IMR-90 (cell line): ENCODE results near the gene TOMM40. TPM values are rescaled to one million over a fixed set of nuclear protein-coding genes. Genes with fewer than 3 reads are reported as not detected.

Source experiments
- ATAC-seq: fragments of 200-7000 bp; cut with Tn5 transposase; 2 replicates; pipeline ENCODE4 v1.9.1; 2020; ENCODE audit warnings: low read depth, mild to moderate bottlenecking, moderate library complexity
- BruUV-seq: library from RNA; stranded (reverse); fragments of 400-500 nt; replicated peaks from 2 replicates; lab custom pipeline; 2021; lab: Mats Ljungman, UMichigan
- CTCF ChIA-PET: fragments of 300-600 bp; formaldehyde crosslinking; extraction: SDS; loops from one replicate; lab custom pipeline; 2021; ENCODE audit warnings: antibody characterized with exemption; lab: Yijun Ruan, JAX
- POLR2A ChIA-PET: fragments of 300-600 bp; sonication (Branson Sonifier 250); formaldehyde crosslinking; loops from one replicate; lab custom pipeline; 2022; ENCODE audit warnings: antibody characterized with exemption; ENCODE audit not compliant: unreplicated experiment; lab: Charles Lee
- DNase-seq: peaks from one replicate; pipeline ENCODE4 v3.0.0; 2013
- H2AFZ ChIP-seq: replicated peaks from 2 replicates; pipeline ENCODE3; 2013; ENCODE audit warnings: low read length, mild to moderate bottlenecking; ENCODE audit not compliant: poor library complexity
- H2AK5ac ChIP-seq: 2 replicates; pipeline ENCODE4 v1.6.1; 2013; ENCODE audit warnings: low read depth, low read length, inconsistent platforms
- H2AK9ac ChIP-seq: replicated peaks from 2 replicates; pipeline ENCODE3; 2013; ENCODE audit warnings: mild to moderate bottlenecking, low read depth, low read length, moderate library complexity; ENCODE audit not compliant: poor library complexity
- H2BK120ac ChIP-seq: 2 replicates; pipeline ENCODE4 v1.6.1; 2013; ENCODE audit warnings: low read depth, low read length, inconsistent platforms
- H2BK15ac ChIP-seq: 3 replicates; pipeline ENCODE4 v1.6.1; 2013; ENCODE audit warnings: low read depth, low read length, inconsistent platforms
- H2BK20ac ChIP-seq: 2 replicates; pipeline ENCODE4 v1.6.1; 2013; ENCODE audit warnings: low read depth, mild to moderate bottlenecking, inconsistent platforms, low read length, moderate library complexity
- H2BK5ac ChIP-seq: 2 replicates; pipeline ENCODE4 v1.6.1; 2013; ENCODE audit warnings: mild to moderate bottlenecking, low read depth, low read length, inconsistent platforms; ENCODE audit not compliant: poor library complexity, severe bottlenecking
- H3K14ac ChIP-seq: replicated peaks from 2 replicates; pipeline ENCODE4 v1.6.1; 2013; ENCODE audit warnings: low read depth, low read length, inconsistent platforms
- H3K18ac ChIP-seq: 2 replicates; pipeline ENCODE4 v1.6.1; 2013; ENCODE audit warnings: low read depth, low read length, control low read depth
- H3K23ac ChIP-seq: 2 replicates; pipeline ENCODE4 v1.6.1; 2013; ENCODE audit warnings: low read depth, low read length, inconsistent platforms
- H3K27ac ChIP-seq: 2 replicates; pipeline ENCODE4 v1.5.1; 2013; ENCODE audit warnings: mild to moderate bottlenecking, control low read depth, low read length; ENCODE audit not compliant: insufficient read depth
- H3K27me3 ChIP-seq: 2 replicates; pipeline ENCODE4 v1.6.1; 2013; ENCODE audit warnings: low read length; ENCODE audit not compliant: control insufficient read depth, insufficient read depth
- H3K36me3 ChIP-seq: 2 replicates; pipeline ENCODE4 v1.6.1; 2013; ENCODE audit warnings: low read length, mixed read lengths; ENCODE audit not compliant: control insufficient read depth, insufficient read depth
- H3K4ac ChIP-seq: 2 replicates; pipeline ENCODE4 v1.6.1; 2013; ENCODE audit warnings: low read depth, low read length, inconsistent platforms
- H3K4me1 ChIP-seq: 2 replicates; pipeline ENCODE4 v1.6.1; 2013; ENCODE audit warnings: low read length, mixed read lengths; ENCODE audit not compliant: control insufficient read depth, insufficient read depth
- H3K4me2 ChIP-seq: 2 replicates; pipeline ENCODE4 v1.6.1; 2013; ENCODE audit warnings: low read depth, mild to moderate bottlenecking, control low read depth, low read length, moderate library complexity
- H3K4me3 ChIP-seq: 2 replicates; pipeline ENCODE4 v1.5.1; 2013; ENCODE audit warnings: low read depth, mild to moderate bottlenecking, control low read depth, low read length, moderate library complexity; ENCODE audit not compliant: insufficient read depth
- H3K56ac ChIP-seq: 2 replicates; pipeline ENCODE4 v1.6.1; 2013; ENCODE audit warnings: low read length, inconsistent platforms; ENCODE audit not compliant: insufficient read depth; ENCODE audit errors: extremely low read depth
- H3K79me1 ChIP-seq, 2 experiments: 2 replicates each; pipeline ENCODE4 v1.6.1; 2013; ENCODE audit warnings: low read length in 2 of 2, inconsistent platforms in 1 of 2, low read depth in 1 of 2
- H3K9ac ChIP-seq: 2 replicates; pipeline ENCODE4 v1.6.1; 2013; ENCODE audit warnings: low read depth, low read length, control low read depth
- H3K9me1 ChIP-seq: 2 replicates; pipeline ENCODE4 v1.6.1; 2013; ENCODE audit warnings: low read length, inconsistent platforms; ENCODE audit not compliant: insufficient read depth
- H3K9me3 ChIP-seq: 2 replicates; pipeline ENCODE4 v1.6.1; 2013; ENCODE audit warnings: low read length; ENCODE audit not compliant: control insufficient read depth, insufficient read depth
- H4K20me1 ChIP-seq: 2 replicates; pipeline ENCODE4 v1.6.1; 2013; ENCODE audit warnings: low read length, inconsistent platforms; ENCODE audit not compliant: insufficient read depth
- H4K5ac ChIP-seq: 2 replicates; pipeline ENCODE4 v1.6.1; 2013; ENCODE audit warnings: mild to moderate bottlenecking, low read depth, low read length, control low read depth
- H4K8ac ChIP-seq, 2 experiments: 2 replicates each; pipeline ENCODE4 v1.6.1; 2013; ENCODE audit warnings: low read depth in 2 of 2, low read length in 2 of 2, control low read depth in 1 of 2, inconsistent platforms in 1 of 2
- H4K91ac ChIP-seq: 2 replicates; pipeline ENCODE4 v1.6.1; 2013; ENCODE audit warnings: low read depth, low read length, inconsistent platforms; ENCODE audit not compliant: insufficient read depth
- BHLHE40 ChIP-seq: fragments of 150-350 bp; IDR thresholded peaks from 2 replicates; pipeline ENCODE4 v1.6.1; 2016; ENCODE audit warnings: mild to moderate bottlenecking, low read depth, low read length
- CEBPB ChIP-seq: IDR thresholded peaks from 2 replicates; pipeline ENCODE4 v1.6.1; 2012; ENCODE audit warnings: low read depth, low read length, improper control_type of control experiment
- CHD1 ChIP-seq: IDR thresholded peaks from 2 replicates; pipeline ENCODE4 v1.6.1; 2012; ENCODE audit warnings: low read depth, low read length, improper control_type of control experiment
- CTCF ChIP-seq: conservative IDR thresholded peaks from 2 replicates; pipeline ENCODE4 v1.5.1; 2012; ENCODE audit warnings: mild to moderate bottlenecking, low read depth, low read length, improper control_type of control experiment
- FOS ChIP-seq: fragments of 150-350 bp; IDR thresholded peaks from 2 replicates; pipeline ENCODE4 v1.6.1; 2016; ENCODE audit warnings: low read depth, low read length
- MAZ ChIP-seq: IDR thresholded peaks from 2 replicates; pipeline ENCODE4 v1.6.1; 2012; ENCODE audit warnings: low read depth, mild to moderate bottlenecking, low read length, improper control_type of control experiment, moderate library complexity, borderline replicate concordance
- MXI1 ChIP-seq: IDR thresholded peaks from 2 replicates; pipeline ENCODE4 v1.6.1; 2012; ENCODE audit warnings: low read depth, mild to moderate bottlenecking, low read length, moderate library complexity, borderline replicate concordance
- NFE2L2 ChIP-seq: fragments of 150-350 bp; IDR thresholded peaks from 2 replicates; pipeline ENCODE4 v1.6.1; 2016; ENCODE audit warnings: low read depth, mild to moderate bottlenecking, low read length
- POLR2A ChIP-seq: IDR thresholded peaks from 2 replicates; pipeline ENCODE4 v1.6.1; 2012; ENCODE audit warnings: mild to moderate bottlenecking, low read depth, low read length
- RAD21 ChIP-seq: IDR thresholded peaks from 2 replicates; pipeline ENCODE4 v1.6.1; 2012; ENCODE audit warnings: low read length, improper control_type of control experiment
- RCOR1 ChIP-seq: IDR thresholded peaks from 2 replicates; pipeline ENCODE4 v1.6.1; 2012; ENCODE audit warnings: mild to moderate bottlenecking, low read length, improper control_type of control experiment; ENCODE audit not compliant: insufficient replicate concordance
- RFX5 ChIP-seq: IDR thresholded peaks from 2 replicates; pipeline ENCODE4 v1.8.0; 2012; ENCODE audit warnings: low read depth, mild to moderate bottlenecking, low read length, moderate library complexity
- SMC3 ChIP-seq: fragments of 150-350 bp; IDR thresholded peaks from 2 replicates; pipeline ENCODE4 v1.6.1; 2016; ENCODE audit warnings: low read depth, mild to moderate bottlenecking, antibody characterized with exemption, low read length, moderate library complexity
- USF2 ChIP-seq: fragments of 150-350 bp; IDR thresholded peaks from 2 replicates; pipeline ENCODE4 v1.6.1; 2017; ENCODE audit warnings: mild to moderate bottlenecking, antibody characterized with exemption, low read length, low read depth
- WGBS, 2 experiments: methylation state at CpG; one replicate each; pipeline versions ENCODE4 v1.1.5 to v1.1.7; 2013; ENCODE audit warnings: missing lambda C conversion rate in 2 of 2; ENCODE audit not compliant: insufficient read length in 1 of 2; ENCODE audit errors: extremely low coverage in 2 of 2; 5-methylcytosine and 5-hydroxymethylcytosine counted together
- dilution Hi-C: fragments of 300-500 bp; cut with HindIII; formaldehyde crosslinking; loops from one replicate; pipeline ENCODE4 v1.14.3; 2018; ENCODE audit warnings: low sequenced_read_pairs; ENCODE audit not compliant: unreplicated experiment
- in situ Hi-C: fragments of 300-500 bp; cut with MboI; formaldehyde crosslinking; loops from 3 replicates; pipeline ENCODE4 v1.14.3; 2019; ENCODE audit warnings: low sequenced_read_pairs, inconsistent platforms, mixed read lengths
- intact Hi-C: fragments of 100-400 bp; cut with micrococcal nuclease; formaldehyde crosslinking; loops from 2 replicates; pipeline ENCODE4 v1.10.0; 2022
- polyA plus RNA-seq, 3 experiments: library from polyadenylated mRNA; depleted of rRNA; stranded (reverse); fragments of >200 nt; gene quantifications; 2 replicates each; pipeline ENCODE4 v1.2.3, GENCODE V29; 2012; ENCODE audit warnings: low replicate concordance in 1 of 3
- total RNA-seq: library from RNA; depleted of rRNA; stranded (reverse); fragments of >200 nt; gene quantifications from 2 replicates; pipeline ENCODE4 v1.2.3, GENCODE V29; 2012
- TF ChIP-seq, protein P1 (sequence below): fragments of 150-350 bp; IDR thresholded peaks from 2 replicates; pipeline ENCODE4 v1.6.1; 2016; ENCODE audit warnings: low read depth, mild to moderate bottlenecking, low read length, moderate library complexity, borderline replicate concordance

The TOMM40 gene
- total and polyA plus RNA-seq, 2 of the 4 experiments (the other 2 are of a cell fraction), result 54.8 to 62.6 TPM

DNA sequence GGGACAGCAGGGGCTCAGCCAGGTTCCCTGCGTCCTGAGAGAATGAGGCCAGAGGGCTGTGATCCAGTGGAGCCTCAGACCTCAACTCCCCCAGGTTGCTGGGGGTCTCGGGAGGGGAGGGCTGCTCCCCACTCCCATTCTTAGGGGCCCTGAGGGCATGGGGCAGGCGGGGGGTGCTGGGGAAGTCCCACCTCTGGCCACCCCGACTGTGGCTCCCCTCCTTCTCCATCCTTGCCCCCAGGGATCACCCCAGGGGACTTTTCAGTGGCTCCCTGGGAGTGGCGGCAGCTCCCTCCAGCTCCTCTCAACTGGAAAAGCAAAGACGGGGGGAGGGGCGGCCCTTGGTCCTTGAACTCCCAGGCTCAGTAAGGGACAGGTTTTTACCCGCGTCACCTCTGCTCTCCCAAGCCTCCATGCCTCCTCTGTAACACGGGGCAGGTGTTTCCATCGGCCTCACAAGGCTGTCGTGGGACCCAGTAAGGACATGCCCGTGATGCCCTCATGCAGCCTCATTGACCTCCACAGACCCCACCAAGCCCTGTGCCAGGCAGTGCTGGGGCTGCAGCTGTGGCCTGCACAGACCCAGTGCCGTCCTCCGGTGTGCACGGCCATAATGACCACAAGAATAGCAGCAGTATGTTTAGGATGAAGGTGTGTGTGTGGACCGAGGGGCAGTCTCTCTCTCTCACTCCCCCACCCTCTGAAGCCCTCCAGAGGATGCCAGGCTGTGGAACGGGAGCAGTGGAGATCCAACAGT, 11.6 kb upstream of the TOMM40 start:
- Histone ChIP-seq H4K5ac (no peak overlapping the region), H3K23ac (no peak overlapping the region), H2BK5ac (no peak overlapping the region), H3K4ac (no peak overlapping the region), H4K20me1 (peaks cover 4% of the 10 kb centered on the region), H3K4me2 (no peak overlapping the region), H4K91ac (no peak overlapping the region), H3K27me3 (no peaks in the 10 kb centered on the region), H2AK5ac (no peak overlapping the region), H3K9me1 (peaks cover 9% of the 10 kb centered on the region; the same call in 1 of the 2 replicates), H2AFZ (no peak overlapping the region), H3K56ac (no peak overlapping the region), H3K4me1 (0 out of 2 replicates have a peak, but pooled peaks cover 1% of the 10 kb centered on the region), H2AK9ac (no peak overlapping the region), H2BK120ac (no peak overlapping the region), H3K14ac (no peak overlapping the region), H4K8ac (no peak overlapping the region), H2BK20ac (no peak overlapping the region), H3K27ac (no peak overlapping the region), H3K36me3 (peaks cover 65% of the 10 kb centered on the region), H3K9me3 (no peaks in the 10 kb centered on the region), H3K79me1 (peaks cover 18 to 57% of the 10 kb centered on the region in 2 experiments), H3K9ac (no peak overlapping the region), H3K4me3 (no peak overlapping the region), H2BK15ac (no peak overlapping the region), H3K18ac (no peak overlapping the region)
- WGBS, 2 experiments, result 100% methylated on average over 1 of the region's 18 CpGs; no CpG with 5 or more reads in 1 of the 2 experiments
- DNase-seq, result no peak
- ChIA-PET POLR2A (no interaction called here), CTCF (no interaction called here)
- dilution Hi-C loops (no loop called here), in situ Hi-C loops (no loop called here), intact Hi-C loops (no loop called here)
- no peak for ATAC-seq
- BruUV-seq, result no TSS peak
- TF ChIP-seq SMC3, result no peak
- TF ChIP-seq CEBPB, result no peak
- no peak for TF ChIP-seq NFE2L2
- no peak for TF ChIP-seq RAD21
- TF ChIP-seq MAZ, result no peak
- TF ChIP-seq FOS, result no peak
- no peak for TF ChIP-seq MXI1
- no peak for TF ChIP-seq RCOR1
- TF ChIP-seq CHD1, result no peak
- no peak for TF ChIP-seq BHLHE40
- TF ChIP-seq RFX5, result no peak
- no peak for TF ChIP-seq USF2
- TF ChIP-seq POLR2A, result no peak
- TF ChIP-seq, protein P1, sequence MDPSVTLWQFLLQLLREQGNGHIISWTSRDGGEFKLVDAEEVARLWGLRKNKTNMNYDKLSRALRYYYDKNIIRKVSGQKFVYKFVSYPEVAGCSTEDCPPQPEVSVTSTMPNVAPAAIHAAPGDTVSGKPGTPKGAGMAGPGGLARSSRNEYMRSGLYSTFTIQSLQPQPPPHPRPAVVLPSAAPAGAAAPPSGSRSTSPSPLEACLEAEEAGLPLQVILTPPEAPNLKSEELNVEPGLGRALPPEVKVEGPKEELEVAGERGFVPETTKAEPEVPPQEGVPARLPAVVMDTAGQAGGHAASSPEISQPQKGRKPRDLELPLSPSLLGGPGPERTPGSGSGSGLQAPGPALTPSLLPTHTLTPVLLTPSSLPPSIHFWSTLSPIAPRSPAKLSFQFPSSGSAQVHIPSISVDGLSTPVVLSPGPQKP, result no peak
- TF ChIP-seq CTCF, result no peak
